Measurements from ENCODE around the gene ME1.

The ME1 gene

DNA sequence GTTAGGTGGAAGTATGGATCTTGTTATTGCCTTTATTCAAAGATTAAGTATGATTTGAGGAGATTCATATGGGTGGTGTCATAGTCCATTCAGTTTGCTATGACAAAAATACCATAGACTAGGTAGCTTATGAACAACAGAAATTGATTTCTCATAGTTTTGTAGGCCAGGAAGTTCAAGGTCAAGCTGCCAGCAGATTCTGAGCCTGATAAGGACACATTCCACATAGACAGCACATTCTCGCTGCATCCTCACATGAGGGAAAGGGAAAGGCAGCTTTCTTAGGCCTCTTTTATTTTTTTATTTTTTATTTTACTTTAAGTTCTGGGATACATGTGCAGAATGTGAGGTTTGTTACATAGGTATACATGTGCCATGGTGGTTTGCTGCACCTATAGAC, 27.7 kb downstream of the ME1 start:
- H2AFZ ChIP-seq (ENCODE audit: low read depth, low read length), result no peak overlapping the region
- TF ChIP-seq EZH2 (IDR thresholded peaks at IDR 0.05; ENCODE audit: borderline replicate concordance, low read depth, low read length, severe bottlenecking), result no peak
- TF ChIP-seq, protein P1, sequence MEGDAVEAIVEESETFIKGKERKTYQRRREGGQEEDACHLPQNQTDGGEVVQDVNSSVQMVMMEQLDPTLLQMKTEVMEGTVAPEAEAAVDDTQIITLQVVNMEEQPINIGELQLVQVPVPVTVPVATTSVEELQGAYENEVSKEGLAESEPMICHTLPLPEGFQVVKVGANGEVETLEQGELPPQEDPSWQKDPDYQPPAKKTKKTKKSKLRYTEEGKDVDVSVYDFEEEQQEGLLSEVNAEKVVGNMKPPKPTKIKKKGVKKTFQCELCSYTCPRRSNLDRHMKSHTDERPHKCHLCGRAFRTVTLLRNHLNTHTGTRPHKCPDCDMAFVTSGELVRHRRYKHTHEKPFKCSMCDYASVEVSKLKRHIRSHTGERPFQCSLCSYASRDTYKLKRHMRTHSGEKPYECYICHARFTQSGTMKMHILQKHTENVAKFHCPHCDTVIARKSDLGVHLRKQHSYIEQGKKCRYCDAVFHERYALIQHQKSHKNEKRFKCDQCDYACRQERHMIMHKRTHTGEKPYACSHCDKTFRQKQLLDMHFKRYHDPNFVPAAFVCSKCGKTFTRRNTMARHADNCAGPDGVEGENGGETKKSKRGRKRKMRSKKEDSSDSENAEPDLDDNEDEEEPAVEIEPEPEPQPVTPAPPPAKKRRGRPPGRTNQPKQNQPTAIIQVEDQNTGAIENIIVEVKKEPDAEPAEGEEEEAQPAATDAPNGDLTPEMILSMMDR (IDR thresholded peaks at IDR 0.05; ENCODE audit: borderline replicate concordance, extremely low read depth, low read length, poor library complexity, severe bottlenecking), result no peak
- no peaks in the 10 kb centered on the region for H4K20me1 ChIP-seq (ENCODE audit: insufficient read depth, low read length)

DNA sequence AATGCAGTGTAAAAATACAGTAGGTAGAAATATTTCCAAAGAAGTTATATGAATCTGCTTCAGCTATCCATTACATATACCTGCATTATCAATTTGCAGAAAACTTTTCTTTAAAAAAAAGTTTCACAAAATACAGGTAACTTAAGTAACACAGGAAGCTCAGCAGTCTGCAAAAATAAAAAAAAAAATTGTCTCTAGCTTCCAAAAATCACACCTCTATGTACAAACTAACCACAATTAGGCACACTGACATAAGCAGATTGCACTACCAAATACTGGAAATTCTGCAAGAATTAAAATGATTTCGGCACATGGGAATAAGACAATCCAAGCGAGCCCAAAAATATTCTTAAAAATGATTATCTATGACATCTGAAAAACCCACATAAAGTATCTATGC, 41.2 kb downstream of the ME1 start:
- DNase-seq (no peak), ATAC-seq (ENCODE audit: insufficient read depth, low read depth) (no peak)
- Histone ChIP-seq H3K27me3 (ENCODE audit: insufficient read depth, low read length, poor library complexity) (no peaks in the 10 kb centered on the region), H4K20me1 (ENCODE audit: insufficient read depth, low read length) (no peaks in the 10 kb centered on the region), H3K79me2 (ENCODE audit: insufficient read depth, low read length) (no peaks in the 10 kb centered on the region), H3K9ac (ENCODE audit: low read depth, low read length) (no peak overlapping the region), H3K36me3 (ENCODE audit: insufficient read depth, low read length) (no peaks in the 10 kb centered on the region), H3K9me3 (ENCODE audit: insufficient read depth, low read length, severe bottlenecking) (no peaks in the 10 kb centered on the region), H3K4me2 (ENCODE audit: insufficient read depth, low read length) (no peak overlapping the region), H2AFZ (ENCODE audit: low read depth, low read length) (no peak overlapping the region), H3K4me3 (ENCODE audit: low read depth in 1 of 2, low read length in 2 of 2) (no peak overlapping the region), H3K4me1 (ENCODE audit: insufficient read depth, low read length) (no peaks in the 10 kb centered on the region), H3K27ac (ENCODE audit: low read length) (no peak overlapping the region)
- TF ChIP-seq EZH2 (IDR thresholded peaks at IDR 0.05; ENCODE audit: borderline replicate concordance, low read depth, low read length, severe bottlenecking), result no peak
- TF ChIP-seq, protein P1 (IDR thresholded peaks at IDR 0.05; ENCODE audit: borderline replicate concordance, extremely low read depth, low read length, poor library complexity, severe bottlenecking), result no peak

More for the DNA sequence above, 27.7 kb downstream of the ME1 start:
- Histone ChIP-seq H3K9ac (ENCODE audit: low read depth, low read length) (no peak overlapping the region), H3K4me1 (ENCODE audit: insufficient read depth, low read length) (no peaks in the 10 kb centered on the region), H3K79me2 (ENCODE audit: insufficient read depth, low read length) (no peaks in the 10 kb centered on the region), H3K27ac (ENCODE audit: low read length) (no peak overlapping the region), H3K4me3 (ENCODE audit: low read depth in 1 of 2, low read length in 2 of 2) (no peak overlapping the region), H3K36me3 (ENCODE audit: insufficient read depth, low read length) (no peaks in the 10 kb centered on the region), H3K4me2 (ENCODE audit: insufficient read depth, low read length) (no peak overlapping the region), H3K9me3 (ENCODE audit: insufficient read depth, low read length, severe bottlenecking) (no peaks in the 10 kb centered on the region), H3K27me3 (ENCODE audit: insufficient read depth, low read length, poor library complexity) (no peaks in the 10 kb centered on the region)
- DNase-seq, result no peak
- no peak for ATAC-seq (ENCODE audit: insufficient read depth, low read depth)

DNA sequence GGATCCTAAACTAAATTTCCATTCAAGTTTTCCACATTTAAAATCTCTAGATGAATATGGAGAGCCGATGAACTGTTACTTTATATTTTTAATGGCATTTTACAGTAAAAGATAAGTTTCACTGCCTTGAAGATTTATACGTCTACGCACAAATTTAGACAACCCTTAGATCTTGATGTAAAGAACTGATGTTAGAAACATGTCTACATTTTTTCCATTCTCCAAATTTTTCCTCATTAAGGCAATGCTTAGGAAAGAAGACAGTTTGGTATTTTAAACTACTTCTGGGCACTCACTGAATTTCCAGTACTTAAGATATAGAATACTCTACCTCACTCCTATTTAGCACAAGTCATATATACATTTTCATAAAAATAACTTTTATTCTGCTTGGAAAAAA, 45.4 kb downstream of the ME1 start:
- DNase-seq, result no peak

More for the DNA sequence above, 45.4 kb downstream of the ME1 start:
- Histone ChIP-seq H3K27ac (ENCODE audit: low read length) (no peak overlapping the region), H3K4me1 (ENCODE audit: insufficient read depth, low read length) (no peaks in the 10 kb centered on the region), H2AFZ (ENCODE audit: low read depth, low read length) (no peak overlapping the region), H3K4me2 (ENCODE audit: insufficient read depth, low read length) (no peak overlapping the region), H3K4me3 (ENCODE audit: low read depth in 1 of 2, low read length in 2 of 2) (no peak overlapping the region), H3K9ac (ENCODE audit: low read depth, low read length) (no peak overlapping the region), H4K20me1 (ENCODE audit: insufficient read depth, low read length) (no peaks in the 10 kb centered on the region), H3K36me3 (ENCODE audit: insufficient read depth, low read length) (no peaks in the 10 kb centered on the region), H3K27me3 (ENCODE audit: insufficient read depth, low read length, poor library complexity) (no peaks in the 10 kb centered on the region), H3K79me2 (ENCODE audit: insufficient read depth, low read length) (no peaks in the 10 kb centered on the region), H3K9me3 (ENCODE audit: insufficient read depth, low read length, severe bottlenecking) (no peaks in the 10 kb centered on the region)
- no peak for ATAC-seq (ENCODE audit: insufficient read depth, low read depth)
- no peak for TF ChIP-seq EZH2 (IDR thresholded peaks at IDR 0.05; ENCODE audit: borderline replicate concordance, low read depth, low read length, severe bottlenecking)
- TF ChIP-seq, protein P1 (IDR thresholded peaks at IDR 0.05; ENCODE audit: borderline replicate concordance, extremely low read depth, low read length, poor library complexity, severe bottlenecking), result no peak
